H1 (cell line): ENCODE results near the gene THTPA. TPM values are rescaled to one million over a fixed set of nuclear protein-coding genes. Genes with fewer than 3 reads are reported as not detected.

Experiments
- CTCF ChIA-PET: fragments of 300-600 bp; sonication (Branson Sonifier 250); formaldehyde crosslinking; loops from one replicate; lab custom pipeline; 2021; ENCODE audit not compliant: partially characterized antibody; lab: Charles Lee
- POLR2A ChIA-PET: fragments of 300-600 bp; sonication (Branson Sonifier 250); formaldehyde crosslinking; loops from one replicate; lab custom pipeline; 2021; ENCODE audit warnings: inconsistent platforms; ENCODE audit not compliant: partially characterized antibody; lab: Charles Lee
- DNase-seq, 2 experiments: peaks; one replicate each; pipeline versions ENCODE4 v3.0.0 to v3.0.0-alpha.2; 2010 to 2022; ENCODE audit warnings: low spot score in 2 of 2, low read depth in 1 of 2, mixed read lengths in 1 of 2
- FAIRE-seq: peaks from 2 replicates; lab custom pipeline; 2011; peaks lifted over from hg19 to GRCh38; lab: Jason Lieb, UNC
- H2AFZ ChIP-seq: 2 replicates; pipeline ENCODE4 v1.8.1; 2012; ENCODE audit warnings: low read length, inconsistent platforms
- H2AK5ac ChIP-seq: 2 replicates; pipeline ENCODE4 v1.6.1; 2013; ENCODE audit warnings: low read depth, low read length
- H2BK120ac ChIP-seq: replicated peaks from 2 replicates; pipeline ENCODE3; 2013; ENCODE audit warnings: low read depth, low read length, inconsistent platforms
- H2BK12ac ChIP-seq: 2 replicates; pipeline ENCODE4 v1.6.1; 2013; ENCODE audit warnings: low read depth, low read length
- H2BK15ac ChIP-seq: 2 replicates; pipeline ENCODE4 v1.6.1; 2013; ENCODE audit warnings: low read length
- H2BK20ac ChIP-seq: 2 replicates; pipeline ENCODE4 v1.6.1; 2013; ENCODE audit warnings: low read length
- H2BK5ac ChIP-seq: 2 replicates; pipeline ENCODE4 v1.6.1; 2013; ENCODE audit warnings: low read depth, low read length
- H3K14ac ChIP-seq: 2 replicates; pipeline ENCODE4 v1.6.1; 2013; ENCODE audit warnings: inconsistent platforms; ENCODE audit not compliant: insufficient read length
- H3K18ac ChIP-seq: 2 replicates; pipeline ENCODE4 v1.6.1; 2013; ENCODE audit warnings: low read length; ENCODE audit errors: extremely low read depth
- H3K23ac ChIP-seq: 2 replicates; pipeline ENCODE4 v1.6.1; 2013; ENCODE audit warnings: inconsistent platforms; ENCODE audit not compliant: insufficient read length
- H3K23me2 ChIP-seq: 2 replicates; pipeline ENCODE4 v1.6.1; 2013; ENCODE audit warnings: low read depth, low read length
- H3K27ac ChIP-seq: 2 replicates; pipeline ENCODE4 v1.6.1; 2011; ENCODE audit warnings: low read depth, low read length, inconsistent platforms
- H3K27me3 ChIP-seq, 4 experiments: replicated peaks in 1 of 4; 1 replicate in 1 of 4; 2 replicates in 3 of 4; pipeline versions ENCODE4 v1.6.1 to v1.8.1; 2011 to 2013; ENCODE audit warnings: low read length in 3 of 4, mild to moderate bottlenecking in 3 of 4, inconsistent platforms in 2 of 4, mixed read lengths in 2 of 4, moderate library complexity in 1 of 4; ENCODE audit not compliant: control insufficient read depth in 3 of 4, insufficient read depth in 3 of 4; ENCODE audit errors: extremely low read depth in 1 of 4
- H3K36me3 ChIP-seq, 4 experiments: 2 replicates each; pipeline versions ENCODE4 v1.6.1 to v1.8.1; 2011 to 2013; ENCODE audit warnings: mild to moderate bottlenecking in 4 of 4, low read length in 3 of 4, moderate library complexity in 2 of 4, control low read depth in 1 of 4, inconsistent platforms in 1 of 4; ENCODE audit not compliant: insufficient read depth in 4 of 4, control insufficient read depth in 2 of 4
- H3K4ac ChIP-seq: replicated peaks from 2 replicates; pipeline ENCODE3; 2013; ENCODE audit warnings: low read length, low read depth, mixed read lengths, inconsistent platforms; ENCODE audit not compliant: insufficient read length
- H3K4me1 ChIP-seq, 4 experiments: replicated peaks in 1 of 4; 1 replicate in 1 of 4; 2 replicates in 3 of 4; pipeline versions ENCODE4 v1.6.1 to v1.8.1; 2011 to 2013; ENCODE audit warnings: low read length in 3 of 4, inconsistent platforms in 2 of 4, mixed read lengths in 1 of 4; ENCODE audit not compliant: insufficient read depth in 4 of 4, control insufficient read depth in 3 of 4
- H3K4me2 ChIP-seq, 2 experiments: 2 replicates each; pipeline versions ENCODE4 v1.6.1 to v1.8.1; 2011 to 2013; ENCODE audit warnings: low read depth in 2 of 2, low read length in 2 of 2, control low read depth in 1 of 2, inconsistent platforms in 1 of 2, mild to moderate bottlenecking in 1 of 2; ENCODE audit not compliant: insufficient read depth in 1 of 2
- H3K4me3 ChIP-seq, 4 experiments: fragments of 200-600, 300-600 bp in 1 of 4; sonication (generic), shearing (Covaris generic), sonication (Bioruptor Twin) in 1 of 4; 2 replicates each; pipeline versions ENCODE4 v1.5.1 to v1.8.1; 2011 to 2016; ENCODE audit warnings: low read length in 4 of 4, low read depth in 3 of 4, control low read depth in 2 of 4, inconsistent platforms in 2 of 4, mild to moderate bottlenecking in 2 of 4, mixed read lengths in 1 of 4, moderate library complexity in 1 of 4; ENCODE audit not compliant: insufficient read depth in 2 of 4; ENCODE audit errors: extremely low read depth in 1 of 4
- H3K56ac ChIP-seq: replicated peaks from 2 replicates; pipeline ENCODE3; 2013; ENCODE audit warnings: low read depth, mild to moderate bottlenecking, mixed read lengths, low read length, inconsistent platforms; ENCODE audit not compliant: insufficient read length
- H3K79me1 ChIP-seq: 2 replicates; pipeline ENCODE4 v1.6.1; 2013; ENCODE audit warnings: low read depth, low read length, control low read depth
- H3K79me2 ChIP-seq, 2 experiments: 2 replicates each; pipeline versions ENCODE4 v1.6.1 to v1.8.1; 2012 to 2013; ENCODE audit warnings: low read length in 2 of 2, mild to moderate bottlenecking in 2 of 2, inconsistent platforms in 1 of 2; ENCODE audit not compliant: insufficient read depth in 2 of 2, control insufficient read depth in 1 of 2
- H3K9ac ChIP-seq, 4 experiments: replicated peaks in 1 of 4; 1 replicate in 1 of 4; 2 replicates in 3 of 4; pipeline versions ENCODE4 v1.6.1 to v1.8.1; 2011 to 2013; ENCODE audit warnings: low read depth in 3 of 4, low read length in 3 of 4, control low read depth in 2 of 4, mild to moderate bottlenecking in 2 of 4, moderate library complexity in 2 of 4, inconsistent platforms in 1 of 4; ENCODE audit errors: extremely low read depth in 1 of 4
- H3K9me3 ChIP-seq, 2 experiments: 2 replicates each; pipeline versions ENCODE4 v1.6.1 to v1.8.1; 2012 to 2013; ENCODE audit warnings: mild to moderate bottlenecking in 2 of 2, moderate library complexity in 2 of 2, control low read depth in 1 of 2, inconsistent platforms in 1 of 2, low read depth in 1 of 2, low read length in 1 of 2, mixed read lengths in 1 of 2; ENCODE audit not compliant: insufficient read depth in 2 of 2
- H4K20me1 ChIP-seq, 2 experiments: replicated peaks in 1 of 2; 2 replicates each; pipeline versions ENCODE3 to v1.8.1; 2011 to 2013; ENCODE audit warnings: inconsistent platforms in 2 of 2, low read length in 2 of 2, mild to moderate bottlenecking in 1 of 2; ENCODE audit not compliant: insufficient read depth in 2 of 2, control insufficient read depth in 1 of 2
- H4K5ac ChIP-seq: 2 replicates; pipeline ENCODE4 v1.6.1; 2013; ENCODE audit warnings: low read length, low read depth, mixed read lengths, inconsistent platforms; ENCODE audit not compliant: insufficient read length
- H4K8ac ChIP-seq: 2 replicates; pipeline ENCODE4 v1.8.0; 2013; ENCODE audit warnings: mild to moderate bottlenecking, moderate library complexity, low read length, inconsistent platforms; ENCODE audit not compliant: insufficient read depth; ENCODE audit errors: extremely low read depth
- H4K91ac ChIP-seq: replicated peaks from 2 replicates; pipeline ENCODE3; 2013; ENCODE audit warnings: low read length, mixed read lengths, inconsistent platforms; ENCODE audit not compliant: insufficient read length
- KDM5A ChIP-seq: fragments of 200-600 bp; IDR thresholded peaks from 2 replicates; pipeline ENCODE4 v1.7.1; 2012; ENCODE audit warnings: mild to moderate bottlenecking, low read length, inconsistent platforms, mixed read lengths
- WGBS, 2 experiments: shearing (Covaris generic) in 1 of 2; methylation state at CpG; one replicate each; pipeline versions ENCODE4 v1.1.6 to v1.1.7; 2013 to 2015; ENCODE audit warnings: low lambda C conversion rate in 2 of 2, mixed read lengths in 2 of 2, inconsistent platforms in 1 of 2, low coverage in 1 of 2, missing lambda C conversion rate in 1 of 2; ENCODE audit not compliant: insufficient replicate concordance in 2 of 2, insufficient coverage in 1 of 2, insufficient read length in 1 of 2; ENCODE audit errors: extremely low coverage in 1 of 2, missing lambda C conversion rate in 1 of 2; 5-methylcytosine and 5-hydroxymethylcytosine counted together
- polyA plus RNA-seq, 7 experiments: library from polyadenylated mRNA; depleted of rRNA in 3 of 7; stranded (reverse) in 5 of 7; unstranded in 2 of 7; fragments of >200 nt in 5 of 7; fragments of 200-250 nt in 2 of 7; gene quantifications; 1 replicate in 5 of 7; 2 replicates in 1 of 7; 4 replicates in 1 of 7; pipeline versions ENCODE4 v1.2.1 to v1.2.3, GENCODE V29; 2011 to 2013; ENCODE audit warnings: missing spikeins in 2 of 7, mixed read lengths in 2 of 7
- total RNA-seq: library from RNA; stranded (reverse); fragmentation: NEBNext Ultra II Directional; extraction: Animal tissue kit (Norgen Biotek cat#: 25700); gene quantifications from 2 replicates; pipeline ENCODE4 v1.2.1, GENCODE V29; 2021

THTPA gene
- total and polyA plus RNA-seq, 2 of the 8 experiments (the other 6 are each of a cell fraction or from before 2014, with no cell fraction given), result 16.6 to 19.0 TPM

DNA sequence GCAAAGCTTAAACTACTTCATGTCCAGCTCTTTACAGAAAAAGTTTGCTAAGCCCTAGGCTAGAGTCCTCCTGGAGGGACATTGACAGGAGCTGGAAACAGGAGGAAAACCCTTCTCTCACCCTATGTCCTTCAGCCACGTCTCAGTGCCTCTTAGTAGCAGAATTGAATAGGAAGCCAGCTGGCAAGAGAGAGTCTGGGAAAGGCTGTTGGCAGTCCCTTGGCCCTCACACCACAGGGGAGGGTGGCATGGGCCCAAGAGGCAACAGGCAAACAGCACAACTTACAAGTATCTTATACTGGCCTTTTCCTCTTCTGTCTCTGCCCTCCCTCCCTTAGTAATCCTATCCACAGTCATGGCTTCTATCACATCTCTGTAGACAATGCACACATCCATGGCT is 52.4 kb downstream of the THTPA start:
- H3K23me2 ChIP-seq, result peaks cover 3% of the 10 kb centered on the region; the same call in 1 of the 2 replicates
- FAIRE-seq (no peak), DNase-seq (no peak)
- CTCF ChIA-PET, result no interaction called here
- no peak overlapping the region for H3K4me2 ChIP-seq
- no peak overlapping the region for H3K18ac ChIP-seq
- H3K4me1 ChIP-seq, result no peaks in the 10 kb centered on the region
- H3K27ac ChIP-seq, result no peak overlapping the region
- POLR2A ChIA-PET, result interaction anchor here (0.6 kb wide), 1 partner anchor 28 kb away, joined by 4 read pairs; no protein-coding TSS in a partner anchor
- H3K9me3 ChIP-seq, result no peaks in the 10 kb centered on the region; a peak in 1 of 4 replicates
- H3K4me3 ChIP-seq, result no peak overlapping the region
- no peak overlapping the region for H3K9ac ChIP-seq
- no peak overlapping the region for H3K4ac ChIP-seq
- no peak overlapping the region for H4K91ac ChIP-seq
- no peak overlapping the region for H2AK5ac ChIP-seq
- WGBS, 2 experiments, result 56% methylated on average over 1 of the region's 1 CpG; no CpG with 5 or more reads in 1 of the 2 experiments
- no peak overlapping the region for H3K14ac ChIP-seq
- H3K23ac ChIP-seq, result no peak overlapping the region
- H2BK12ac ChIP-seq, result no peak overlapping the region
- H3K79me2 ChIP-seq, result no peaks in the 10 kb centered on the region
- no peaks in the 10 kb centered on the region for H4K20me1 ChIP-seq
- no peaks in the 10 kb centered on the region for H3K79me1 ChIP-seq
- H4K5ac ChIP-seq, result no peak overlapping the region
- no peak overlapping the region for H3K56ac ChIP-seq
- H2BK20ac ChIP-seq, result no peak overlapping the region; the same call in 1 of the 2 replicates
- H2BK120ac ChIP-seq, result no peak overlapping the region
- no peak overlapping the region for H4K8ac ChIP-seq
- no peaks in the 10 kb centered on the region; a peak in 1 of 7 replicates for H3K27me3 ChIP-seq
- no peaks in the 10 kb centered on the region for H3K36me3 ChIP-seq
- no peak overlapping the region for H2BK15ac ChIP-seq
- no peak for TF ChIP-seq KDM5A
- H2BK5ac ChIP-seq, result no peak overlapping the region
- no peak overlapping the region for H2AFZ ChIP-seq
